Measurements from ENCODE around the gene UMAD1.

UMAD1 gene

DNA sequence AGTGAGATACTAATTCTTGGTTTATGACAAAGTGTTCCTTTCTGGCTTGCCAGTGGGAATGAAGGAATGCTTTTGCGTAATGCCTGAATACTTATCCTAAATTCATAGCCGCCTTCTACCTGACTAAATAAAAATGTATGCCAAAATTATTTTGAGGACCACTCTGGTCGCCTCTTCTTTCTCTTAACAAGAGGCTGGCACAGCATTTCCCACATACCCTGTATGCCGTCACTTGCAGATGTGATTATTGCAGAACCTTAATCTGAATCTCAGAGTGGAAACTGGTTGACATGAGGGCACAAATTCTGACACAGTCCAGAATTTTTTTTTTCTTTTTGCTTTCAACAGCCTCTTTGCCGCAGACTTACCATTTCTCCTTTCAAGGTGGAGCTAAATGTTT lies 203.4 kb downstream of the UMAD1 start:
- FAIRE-seq, result no peak

DNA sequence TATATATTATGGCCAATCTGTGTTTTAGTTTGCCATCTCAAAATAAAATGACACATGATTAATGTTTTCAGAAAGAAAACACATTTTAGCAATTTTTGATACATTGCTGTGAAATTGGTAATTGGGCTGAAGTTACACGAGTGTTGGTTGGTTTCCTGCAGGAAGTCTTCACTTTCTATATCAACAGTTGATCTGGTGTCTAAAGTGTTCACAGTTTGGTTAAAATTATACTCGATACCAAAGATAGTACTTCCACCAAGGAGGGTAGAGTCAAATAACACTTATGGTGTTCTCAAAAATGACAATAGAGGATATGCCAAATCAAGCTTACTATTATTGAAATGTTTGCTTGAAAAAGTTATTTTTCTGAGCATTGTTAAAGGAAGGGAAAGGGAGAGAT lies 207.7 kb downstream of the UMAD1 start:
- no peak for FAIRE-seq

DNA sequence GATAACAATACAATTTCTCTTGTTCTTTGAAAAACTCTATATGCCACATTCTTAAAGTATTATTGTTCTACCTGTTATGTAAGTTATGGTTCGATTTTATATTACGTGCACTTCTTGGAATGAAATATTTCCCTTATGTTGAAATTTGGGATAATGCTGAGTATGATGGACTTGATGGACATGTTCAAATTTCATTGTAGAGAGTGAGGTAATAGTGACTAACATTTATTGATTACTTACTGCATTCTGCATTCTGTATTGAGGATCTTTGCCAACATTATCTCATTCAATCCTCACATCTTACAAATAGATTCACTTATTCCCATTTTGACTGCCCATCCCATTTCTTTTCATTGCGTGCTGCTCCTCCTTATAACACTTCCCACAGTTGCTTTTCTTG lies 208.3 kb downstream of the UMAD1 start:
- FAIRE-seq, result no peak

- FAIRE-seq, result no peak
Measured at GRCh38 chr7:7850150-7850549, 209.6 kb downstream of the UMAD1 start.

- FAIRE-seq, result no peak
Measured at GRCh38 chr7:7851381-7851780, 210.8 kb downstream of the UMAD1 start.

- no peak for FAIRE-seq
Measured at GRCh38 chr7:7851991-7852390, 211.4 kb downstream of the UMAD1 start.

DNA sequence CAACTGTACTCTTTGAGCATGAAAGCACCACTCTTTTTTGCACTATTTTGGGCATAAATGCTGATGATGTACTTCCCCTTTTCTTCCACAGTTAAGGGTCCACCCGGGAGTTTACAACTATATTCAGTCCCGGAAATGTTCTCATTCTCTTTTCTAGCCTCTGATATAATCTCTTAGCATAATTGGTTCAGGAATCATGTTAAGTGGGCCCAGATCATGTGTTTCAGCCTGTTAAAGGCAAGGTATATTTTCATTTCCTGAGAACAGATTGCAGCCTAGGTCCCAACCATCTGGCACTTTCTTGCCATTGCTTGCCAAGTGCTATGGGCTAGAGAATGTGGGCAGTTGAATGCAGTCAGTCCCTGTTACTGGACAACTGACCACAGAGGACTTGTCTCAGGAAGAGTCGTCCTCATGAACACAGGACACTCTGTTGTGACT lies 216.6 kb downstream of the UMAD1 start:
- FAIRE-seq, result no peak

- FAIRE-seq, result no peak
Measured at GRCh38 chr7:7858559-7858958, 218.0 kb downstream of the UMAD1 start.

- FAIRE-seq, result no peak
Measured at GRCh38 chr7:7859411-7859810, 218.9 kb downstream of the UMAD1 start.

DNA sequence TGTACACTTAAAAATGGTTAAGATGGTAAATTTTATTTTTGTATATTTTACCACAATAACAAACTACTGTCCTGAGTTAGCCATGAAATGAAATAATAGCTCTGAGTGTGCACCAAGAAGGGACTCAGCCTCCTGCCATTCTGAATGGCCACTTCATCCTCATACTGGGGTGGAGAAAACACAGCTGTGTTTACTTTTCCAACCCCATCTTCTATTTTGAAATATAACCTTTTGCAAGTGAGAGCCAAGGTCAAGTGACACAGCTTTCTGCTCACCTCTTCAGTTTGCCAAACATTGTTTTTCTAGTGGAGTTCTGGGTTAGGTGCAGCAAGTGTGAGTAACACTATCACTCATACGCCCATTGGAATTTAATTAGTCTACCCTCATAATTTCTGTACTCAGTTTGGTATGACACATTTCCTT lies 220.7 kb downstream of the UMAD1 start:
- FAIRE-seq, result no peak

DNA sequence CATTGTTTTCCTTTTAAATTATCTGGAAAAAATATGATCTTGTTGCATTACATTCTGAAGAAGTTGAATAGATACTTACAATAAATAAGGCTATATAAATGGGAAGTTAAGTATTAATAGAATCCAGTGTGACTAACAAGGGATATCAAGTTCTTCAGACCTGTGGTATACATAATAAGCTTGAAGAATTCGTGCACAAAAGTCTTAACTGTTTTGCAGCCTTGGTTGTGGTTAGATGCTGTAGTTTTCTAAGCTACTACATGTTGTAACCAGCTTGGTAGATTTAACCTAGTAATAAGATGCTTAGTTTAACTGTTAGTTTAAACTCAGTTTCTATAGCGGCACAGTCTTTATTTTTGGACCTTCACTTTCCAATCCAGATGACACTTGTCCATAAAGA lies 221.8 kb downstream of the UMAD1 start:
- no peak for FAIRE-seq

DNA sequence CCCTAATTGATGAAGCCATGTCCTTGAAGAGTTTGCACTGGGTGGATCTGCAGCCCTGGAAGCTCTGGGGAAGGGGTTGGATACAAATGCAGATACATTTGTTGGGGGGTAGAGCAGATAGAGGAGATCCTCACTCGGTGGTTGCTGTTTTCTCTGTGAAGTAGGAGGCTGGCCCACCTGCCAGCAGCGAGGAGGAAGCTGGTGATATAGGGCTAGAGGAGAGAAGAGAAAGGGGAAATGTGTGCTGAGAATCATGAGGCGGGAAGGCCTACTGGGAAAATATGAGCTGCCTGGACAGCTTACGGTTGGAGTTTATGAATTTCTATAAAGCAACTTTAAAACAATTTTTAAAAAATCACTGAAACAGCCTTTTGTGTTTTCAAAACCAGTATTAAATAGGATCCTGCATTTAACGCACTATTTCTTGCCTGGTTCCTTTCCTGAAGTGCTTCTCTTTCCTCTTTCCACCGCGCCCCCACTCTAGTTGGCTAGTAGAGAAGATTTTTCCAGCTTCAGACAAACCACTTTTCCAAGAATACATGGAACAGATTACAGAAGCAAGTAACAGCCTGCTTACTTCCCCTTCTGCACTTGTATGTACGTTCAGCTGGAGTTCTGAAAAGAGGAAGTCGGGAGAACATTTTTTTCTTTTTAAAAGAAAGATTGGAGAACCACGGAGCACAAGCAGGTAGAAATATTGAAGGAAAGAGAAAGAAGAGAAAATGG lies 227.5 kb downstream of the UMAD1 start:
- FAIRE-seq, result no peak

DNA sequence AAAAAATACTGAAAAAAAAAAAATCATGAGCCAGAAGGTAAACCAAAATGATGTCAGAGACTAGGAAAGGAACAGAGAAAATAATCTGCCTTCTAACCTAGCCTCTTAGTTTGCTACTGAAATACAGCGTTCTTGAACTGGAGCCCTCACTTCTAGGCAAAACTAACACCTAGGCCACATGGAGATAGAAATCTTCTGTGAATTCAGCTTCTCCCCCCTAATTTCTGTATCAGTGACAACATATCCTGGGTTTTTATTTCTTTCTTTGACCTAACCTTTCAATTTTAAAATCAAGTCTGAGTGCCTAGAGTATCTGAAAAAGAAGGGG lies 228.0 kb downstream of the UMAD1 start:
- FAIRE-seq, result peak; percentile 44

- no peak for FAIRE-seq
Measured at GRCh38 chr7:7869036-7869435, 228.5 kb downstream of the UMAD1 start.

- FAIRE-seq, result no peak
Measured at GRCh38 chr7:7869651-7870050, 229.1 kb downstream of the UMAD1 start.

GRCh38 chr7:7870555-7870954 lies 230.0 kb downstream of the UMAD1 start:
- no peak for FAIRE-seq

DNA sequence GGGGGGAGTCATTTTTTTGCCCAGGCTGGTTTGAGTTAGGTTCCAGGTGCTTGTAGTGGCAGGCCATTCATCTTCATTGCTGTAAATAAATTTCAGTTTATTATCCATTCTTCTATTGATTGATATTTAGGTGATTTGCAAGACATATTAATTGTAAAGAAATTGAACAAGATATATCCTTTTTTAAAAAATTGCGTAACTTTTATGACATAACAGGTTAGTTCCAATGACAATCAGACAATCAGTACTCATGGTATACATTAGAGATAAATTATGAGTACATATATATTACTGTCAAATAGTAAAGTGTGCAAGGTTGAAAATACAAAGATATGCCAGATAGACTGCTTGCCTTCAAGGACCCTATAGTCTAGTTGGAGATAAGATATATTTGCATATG lies 235.9 kb downstream of the UMAD1 start:
- no peak for FAIRE-seq

- peak; percentile 69 for FAIRE-seq
Measured at GRCh38 chr7:7881581-7881980, 241.0 kb downstream of the UMAD1 start.

GRCh38 chr7:7882888-7883287 lies 242.3 kb downstream of the UMAD1 start:
- FAIRE-seq, result no peak

GRCh38 chr7:7883394-7883793 lies 242.8 kb downstream of the UMAD1 start:
- FAIRE-seq, result no peak

GRCh38 chr7:7884855-7885254 lies 244.3 kb downstream of the UMAD1 start:
- no peak for FAIRE-seq

DNA sequence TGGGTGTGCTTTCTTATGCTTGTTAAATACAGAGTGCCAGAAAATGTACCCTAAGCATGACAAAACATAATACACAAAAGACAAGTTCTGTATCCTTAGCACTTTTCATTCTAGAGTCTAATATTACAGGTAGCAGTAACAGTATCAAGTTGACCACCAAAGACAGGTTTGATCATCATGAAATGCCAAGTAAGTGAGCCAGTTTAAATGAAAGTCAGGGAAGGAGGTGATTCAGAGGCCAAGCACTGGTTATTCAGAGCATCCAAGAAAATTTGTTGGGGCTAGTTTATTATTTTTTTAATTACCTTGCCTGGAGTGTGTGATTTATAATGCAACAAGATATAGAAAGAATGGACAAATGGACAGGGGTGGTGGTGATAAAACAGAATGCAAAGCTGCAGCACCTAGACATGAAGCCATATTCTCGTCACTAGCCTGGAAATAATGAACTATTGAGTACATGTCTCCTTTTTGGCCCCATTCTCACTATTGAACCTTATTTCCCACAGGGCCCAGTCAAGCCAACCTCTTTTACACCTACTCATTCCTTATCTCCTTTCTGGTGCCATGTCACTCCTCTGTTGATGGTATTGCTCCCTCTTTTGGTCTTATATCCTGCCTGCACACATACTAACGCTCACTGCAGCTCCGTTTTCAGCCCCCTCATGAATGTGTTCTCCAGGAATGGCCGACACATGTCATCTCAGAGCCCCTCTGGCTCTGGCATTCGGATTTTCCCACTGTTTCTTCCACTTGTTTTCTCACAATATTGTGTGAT lies 249.4 kb downstream of the UMAD1 start:
- no peak for FAIRE-seq

- peak; percentile 100 for FAIRE-seq
Measured at GRCh38 chr7:7895004-7895650, 254.6 kb downstream of the UMAD1 start.

DNA sequence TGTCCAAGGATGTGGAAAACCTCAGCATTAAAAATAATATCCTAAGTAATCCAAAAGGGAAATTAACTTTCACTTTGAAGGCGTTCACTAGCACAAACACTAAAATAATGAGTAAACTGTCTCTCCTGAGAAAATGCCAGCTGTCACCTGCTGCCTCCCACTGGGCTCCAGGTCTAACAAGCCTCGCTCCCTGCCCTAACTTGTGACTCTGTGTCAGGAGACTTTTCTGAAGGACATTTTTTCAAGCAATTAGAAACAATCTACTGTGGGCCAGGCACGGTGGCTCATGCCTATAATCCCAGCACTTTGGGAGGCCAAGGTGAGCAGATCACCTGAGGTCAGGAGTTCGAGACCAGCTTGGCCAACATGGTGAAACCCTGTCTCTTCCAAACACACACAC lies 255.2 kb downstream of the UMAD1 start:
- no peak for FAIRE-seq
